PC-9 (cell line): ENCODE measurements around the gene RFC2.

Source experiments
- EZH2 ChIP-seq: fragments of 200-600 bp; sonication (generic); IDR thresholded peaks from 2 replicates; pipeline ENCODE4 v1.8.0; 2017; ENCODE audit warnings: antibody characterized with exemption, low read depth
- TF ChIP-seq, protein P1 (sequence below): fragments of 200-600 bp; sonication (generic); conservative IDR thresholded peaks from 2 replicates; pipeline ENCODE4 v1.6.1; 2017; ENCODE audit warnings: mixed run types, antibody characterized with exemption, mild to moderate bottlenecking, moderate library complexity

DNA sequence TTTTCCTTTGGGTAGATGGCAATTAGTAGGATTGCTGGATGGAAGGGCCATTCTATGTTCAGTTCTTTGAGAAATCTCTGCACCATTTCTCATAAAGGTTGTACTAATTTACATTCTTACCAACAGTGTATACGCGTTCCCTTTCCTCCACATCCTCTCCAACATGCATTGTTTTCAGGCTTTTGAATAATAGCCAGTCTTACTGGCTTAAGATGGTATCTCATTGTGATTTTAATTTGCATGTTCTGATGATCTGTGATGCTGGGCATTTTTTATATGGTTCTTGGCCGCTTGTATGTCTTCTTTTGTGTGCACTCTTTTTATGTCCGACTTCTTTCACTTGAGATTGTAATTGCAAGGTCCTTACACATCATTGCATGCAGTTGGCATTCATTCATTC, 46.7 kb upstream of the RFC2 start:
- TF ChIP-seq, protein P1, sequence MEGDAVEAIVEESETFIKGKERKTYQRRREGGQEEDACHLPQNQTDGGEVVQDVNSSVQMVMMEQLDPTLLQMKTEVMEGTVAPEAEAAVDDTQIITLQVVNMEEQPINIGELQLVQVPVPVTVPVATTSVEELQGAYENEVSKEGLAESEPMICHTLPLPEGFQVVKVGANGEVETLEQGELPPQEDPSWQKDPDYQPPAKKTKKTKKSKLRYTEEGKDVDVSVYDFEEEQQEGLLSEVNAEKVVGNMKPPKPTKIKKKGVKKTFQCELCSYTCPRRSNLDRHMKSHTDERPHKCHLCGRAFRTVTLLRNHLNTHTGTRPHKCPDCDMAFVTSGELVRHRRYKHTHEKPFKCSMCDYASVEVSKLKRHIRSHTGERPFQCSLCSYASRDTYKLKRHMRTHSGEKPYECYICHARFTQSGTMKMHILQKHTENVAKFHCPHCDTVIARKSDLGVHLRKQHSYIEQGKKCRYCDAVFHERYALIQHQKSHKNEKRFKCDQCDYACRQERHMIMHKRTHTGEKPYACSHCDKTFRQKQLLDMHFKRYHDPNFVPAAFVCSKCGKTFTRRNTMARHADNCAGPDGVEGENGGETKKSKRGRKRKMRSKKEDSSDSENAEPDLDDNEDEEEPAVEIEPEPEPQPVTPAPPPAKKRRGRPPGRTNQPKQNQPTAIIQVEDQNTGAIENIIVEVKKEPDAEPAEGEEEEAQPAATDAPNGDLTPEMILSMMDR: no peak
- TF ChIP-seq EZH2: no peak
